Breast epithelium (tissue), 4 donors: ENCODE data around the gene KLK5. TPM values are rescaled to one million over a fixed set of nuclear protein-coding genes. Genes with fewer than 3 reads are reported as not detected.

Experiments used
- DNase-seq, 2 donors: peaks; one replicate each; pipeline ENCODE4 v3.0.0-alpha.2; 2019; ENCODE audit warnings: low spot score in 2 of 2
- H3K27ac ChIP-seq, 2 donors: fragments of 200-600 bp; sonication (generic) in 1 of 2; one replicate each; pipeline ENCODE4 v1.5.1; 2016 to 2019; ENCODE audit warnings: mild to moderate bottlenecking in 1 of 2
- H3K27me3 ChIP-seq, 2 donors: fragments of 200-600 bp; sonication (generic) in 1 of 2; one replicate each; pipeline versions ENCODE4 v1.5.1 to v1.6.0; 2017 to 2019; ENCODE audit warnings: control low read depth in 1 of 2, mild to moderate bottlenecking in 1 of 2
- H3K36me3 ChIP-seq: fragments of 200-600 bp; one replicate; pipeline ENCODE4 v1.5.1; 2019
- H3K4me1 ChIP-seq, 2 donors: fragments of 200-600 bp; sonication (generic); one replicate each; pipeline ENCODE4 v1.5.1; 2016 to 2019; ENCODE audit warnings: control low read depth in 1 of 2
- H3K4me3 ChIP-seq, 3 donors: fragments of 200-600 bp; sonication (generic); 1 replicate in 2 of 3; 2 replicates in 1 of 3; pipeline ENCODE4 v1.5.1; 2016 to 2019; ENCODE audit warnings: mild to moderate bottlenecking in 3 of 3, moderate library complexity in 2 of 3
- H3K9me3 ChIP-seq, 2 donors: fragments of 200-600 bp; sonication (generic) in 1 of 2; one replicate each; pipeline ENCODE4 v1.5.1; 2016 to 2019; ENCODE audit warnings: control low read depth in 1 of 2
- POLR2A ChIP-seq: fragments of 450-650 bp; IDR thresholded peaks from one replicate; pipeline ENCODE4 v1.6.1; 2016; ENCODE audit warnings: antibody characterized with exemption, mild to moderate bottlenecking, moderate library complexity
- POLR2AphosphoS5 ChIP-seq, 3 donors: sonication (generic); formaldehyde crosslinking; IDR thresholded peaks; one replicate each; pipeline ENCODE4 v1.6.1; 2017; ENCODE audit warnings: antibody characterized with exemption in 3 of 3
- intact Hi-C: fragments of 100-400 bp; cut with DNase I; formaldehyde crosslinking; loops from one replicate; pipeline ENCODE4 v1.15.1; 2023; ENCODE audit warnings: low total_unique reads
- total RNA-seq, 3 donors: library from RNA; depleted of rRNA; stranded (reverse); fragments of >200 nt; gene quantifications; one replicate each; pipeline ENCODE4 v1.1.0, GENCODE V29; 2016
- TF ChIP-seq, protein P1 (sequence below), 3 donors: fragments of 450-650 bp; IDR thresholded peaks; one replicate each; pipeline ENCODE4 v1.5.1; 2016 to 2017; ENCODE audit warnings: antibody characterized with exemption in 3 of 3, mild to moderate bottlenecking in 3 of 3, moderate library complexity in 3 of 3

Gene KLK5
- total RNA-seq, 3 donors from 2014 or later, result 16.1 to 182 TPM; not detected in 1

DNA sequence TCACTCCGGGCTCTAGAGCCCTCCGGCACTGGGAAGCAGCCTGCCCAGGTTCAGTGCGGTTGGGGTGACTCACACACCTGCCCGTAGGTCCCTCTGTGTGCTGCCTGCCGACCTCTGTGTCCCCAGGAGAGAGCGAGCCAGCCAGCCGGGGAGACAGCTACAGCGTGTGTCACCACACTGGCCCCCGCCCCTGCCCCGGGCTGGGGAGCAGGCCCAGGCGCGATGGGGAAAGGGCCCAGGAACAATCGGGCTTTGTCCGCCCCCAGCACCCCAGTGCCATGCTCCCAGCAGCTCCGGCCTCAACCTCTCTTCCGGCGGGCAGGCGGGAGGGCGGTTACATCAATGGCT is 16.5 kb upstream of the KLK5 start, which contains the start of gene KLK6:
KLK6 (minus strand) TSS at position 179 of the 348 bp plus-strand sequence. CDS start 1,487 bp downstream, outside the sequence.
- Histone ChIP-seq H3K9me3 (no peaks in the 10 kb centered on the region), H3K27ac (peak within 1 kb of the TSS; percentile 86 to 87), H3K4me3 (peak within 1 kb of the TSS in 2 of 3 donors; percentile 18 to 40), H3K36me3 (no peaks in the 10 kb centered on the region), H3K4me1 (peaks cover 0 to 3% of the 10 kb centered on the region in 2 donors), H3K27me3 (no peaks in the 10 kb centered on the region)
- intact Hi-C loops, result no loop called here
- DNase-seq, result peak; percentile 63 to 88
- TF ChIP-seq, protein P1, sequence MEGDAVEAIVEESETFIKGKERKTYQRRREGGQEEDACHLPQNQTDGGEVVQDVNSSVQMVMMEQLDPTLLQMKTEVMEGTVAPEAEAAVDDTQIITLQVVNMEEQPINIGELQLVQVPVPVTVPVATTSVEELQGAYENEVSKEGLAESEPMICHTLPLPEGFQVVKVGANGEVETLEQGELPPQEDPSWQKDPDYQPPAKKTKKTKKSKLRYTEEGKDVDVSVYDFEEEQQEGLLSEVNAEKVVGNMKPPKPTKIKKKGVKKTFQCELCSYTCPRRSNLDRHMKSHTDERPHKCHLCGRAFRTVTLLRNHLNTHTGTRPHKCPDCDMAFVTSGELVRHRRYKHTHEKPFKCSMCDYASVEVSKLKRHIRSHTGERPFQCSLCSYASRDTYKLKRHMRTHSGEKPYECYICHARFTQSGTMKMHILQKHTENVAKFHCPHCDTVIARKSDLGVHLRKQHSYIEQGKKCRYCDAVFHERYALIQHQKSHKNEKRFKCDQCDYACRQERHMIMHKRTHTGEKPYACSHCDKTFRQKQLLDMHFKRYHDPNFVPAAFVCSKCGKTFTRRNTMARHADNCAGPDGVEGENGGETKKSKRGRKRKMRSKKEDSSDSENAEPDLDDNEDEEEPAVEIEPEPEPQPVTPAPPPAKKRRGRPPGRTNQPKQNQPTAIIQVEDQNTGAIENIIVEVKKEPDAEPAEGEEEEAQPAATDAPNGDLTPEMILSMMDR (IDR thresholded peaks at IDR 0.05), result no peak
- TF ChIP-seq POLR2AphosphoS5 (IDR thresholded peaks at IDR 0.05), result peak in 2 of 3 donors; percentile 14 to 46
- TF ChIP-seq POLR2A, result no peak

DNA sequence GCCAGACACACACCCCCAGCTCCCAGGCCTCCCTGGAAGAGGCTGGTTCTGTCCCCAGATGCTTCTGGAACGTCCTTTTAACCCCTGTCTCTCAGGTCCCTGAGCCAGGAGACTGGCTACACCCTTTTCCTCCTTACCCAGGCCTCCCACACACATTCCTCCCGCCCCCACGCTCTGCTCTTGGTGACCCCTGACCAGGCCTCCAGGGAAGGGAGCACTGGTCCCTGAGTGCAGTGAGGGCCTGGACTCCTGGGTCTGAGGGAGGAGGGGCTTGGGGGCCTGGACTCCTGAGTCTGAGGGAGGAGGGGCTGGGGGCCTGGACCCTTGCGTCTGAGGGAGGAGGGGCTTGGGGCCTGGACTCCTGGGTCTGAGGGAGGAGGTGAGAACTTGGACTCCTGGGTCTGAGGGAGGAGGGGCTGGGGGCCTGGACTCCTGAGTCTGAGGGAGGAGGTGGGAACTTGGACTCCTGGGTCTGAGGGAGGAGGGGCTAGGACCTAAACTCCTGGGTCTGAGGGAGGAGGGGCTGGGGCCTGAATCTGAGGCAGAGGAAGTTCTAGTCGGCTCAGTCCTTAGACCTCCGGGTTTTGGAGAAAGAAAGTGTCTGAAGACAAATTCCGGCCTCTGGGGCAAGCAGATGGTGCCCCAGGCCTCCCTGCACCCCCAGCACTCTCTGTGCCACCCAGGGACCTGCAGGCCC is 16.0 kb upstream of the KLK5 start:
- H3K36me3 ChIP-seq, result no peaks in the 10 kb centered on the region
- no peaks in the 10 kb centered on the region for H3K9me3 ChIP-seq
- no peak for TF ChIP-seq POLR2AphosphoS5 (IDR thresholded peaks at IDR 0.05)
- TF ChIP-seq, protein P1 (IDR thresholded peaks at IDR 0.05), result no peak
- TF ChIP-seq POLR2A, result no peak
- intact Hi-C loops, result no loop called here
- peak overlapping the region; percentile 86 to 87 for H3K27ac ChIP-seq
- no peaks in the 10 kb centered on the region for H3K27me3 ChIP-seq
- peaks cover 0 to 3% of the 10 kb centered on the region in 2 donors for H3K4me1 ChIP-seq
- H3K4me3 ChIP-seq, result peak overlapping the region in 2 of 3 donors; percentile 18 to 40
- no peak for DNase-seq

DNA sequence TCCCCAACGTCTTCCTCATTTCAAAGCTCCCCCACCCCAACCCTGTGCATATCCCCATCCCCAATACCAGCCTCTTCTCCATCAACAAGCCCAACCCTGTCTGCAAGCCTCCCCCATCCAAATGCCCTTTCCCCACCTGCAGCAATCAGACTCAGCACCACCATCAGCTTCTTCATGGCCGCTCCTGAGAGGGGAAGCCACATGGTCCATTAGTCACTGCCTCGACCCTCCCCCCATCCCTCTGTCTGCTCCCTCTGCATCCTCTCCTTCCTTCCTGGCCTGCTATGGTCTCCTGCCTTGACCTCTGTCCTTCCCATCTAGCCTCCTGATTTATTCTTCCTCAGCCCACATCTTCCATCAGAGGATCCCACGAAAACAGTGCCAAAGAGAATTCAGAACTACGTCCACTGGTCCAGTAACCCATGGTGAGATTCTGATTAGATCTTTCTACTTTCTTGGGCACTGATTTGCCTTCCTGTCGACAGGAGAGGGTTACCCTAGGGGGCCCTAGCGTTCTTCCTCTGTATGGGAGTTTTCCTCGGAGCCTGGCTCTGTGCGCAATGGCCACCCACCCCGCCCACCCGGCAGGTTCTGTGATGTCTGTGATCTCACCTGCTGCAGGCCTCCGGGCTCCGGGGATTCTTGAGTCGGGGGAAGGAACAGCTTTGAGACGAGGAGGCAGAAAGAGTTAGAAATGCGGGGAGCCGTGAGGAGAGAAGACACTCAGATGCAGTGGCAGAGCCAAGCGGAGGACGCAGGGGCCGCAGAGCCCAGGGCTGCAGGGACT is 15.3 kb upstream of the KLK5 start:
- H3K27me3 ChIP-seq, result no peaks in the 10 kb centered on the region
- TF ChIP-seq POLR2A (no peak), POLR2AphosphoS5 (IDR thresholded peaks at IDR 0.05) (no peak)
- TF ChIP-seq, protein P1 (IDR thresholded peaks at IDR 0.05), result no peak
- no peak for DNase-seq

DNA sequence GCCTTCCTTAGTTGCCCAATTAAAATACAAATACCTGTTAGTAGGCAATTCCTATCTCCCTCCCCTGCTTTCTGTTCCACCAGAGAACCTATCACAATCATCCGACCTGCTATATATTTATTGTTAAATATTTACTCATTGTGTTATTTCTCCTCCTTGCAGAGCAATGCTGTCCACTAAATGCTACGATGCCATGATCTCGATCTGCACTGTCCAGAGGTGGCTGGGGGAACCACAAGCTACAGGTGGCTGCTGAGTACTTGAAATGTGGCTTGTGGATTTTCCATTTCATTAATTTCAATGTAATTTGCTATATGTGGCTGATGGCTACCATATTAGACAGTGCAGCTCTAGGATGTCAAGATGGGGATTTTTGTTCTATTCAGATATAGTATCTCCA is 11.4 kb upstream of the KLK5 start:
- Histone ChIP-seq H3K27ac (no peak overlapping the region), H3K27me3 (no peaks in the 10 kb centered on the region), H3K4me1 (peaks cover 0 to 3% of the 10 kb centered on the region in 2 donors), H3K4me3 (no peak overlapping the region), H3K9me3 (no peaks in the 10 kb centered on the region), H3K36me3 (no peaks in the 10 kb centered on the region)
- no peak for DNase-seq
- TF ChIP-seq, protein P1 (IDR thresholded peaks at IDR 0.05), result no peak
- TF ChIP-seq POLR2AphosphoS5 (IDR thresholded peaks at IDR 0.05) (no peak), POLR2A (no peak)
- intact Hi-C loops, result no loop called here

More for the DNA sequence above, 15.3 kb upstream of the KLK5 start:
- H3K27ac ChIP-seq, result peak overlapping the region; percentile 86 to 87
- intact Hi-C loops, result no loop called here
- no peaks in the 10 kb centered on the region for H3K9me3 ChIP-seq
- no peaks in the 10 kb centered on the region for H3K36me3 ChIP-seq
- peak overlapping the region in 2 of 3 donors; percentile 18 to 25 for H3K4me3 ChIP-seq
- peaks cover 0 to 3% of the 10 kb centered on the region in 2 donors for H3K4me1 ChIP-seq

DNA sequence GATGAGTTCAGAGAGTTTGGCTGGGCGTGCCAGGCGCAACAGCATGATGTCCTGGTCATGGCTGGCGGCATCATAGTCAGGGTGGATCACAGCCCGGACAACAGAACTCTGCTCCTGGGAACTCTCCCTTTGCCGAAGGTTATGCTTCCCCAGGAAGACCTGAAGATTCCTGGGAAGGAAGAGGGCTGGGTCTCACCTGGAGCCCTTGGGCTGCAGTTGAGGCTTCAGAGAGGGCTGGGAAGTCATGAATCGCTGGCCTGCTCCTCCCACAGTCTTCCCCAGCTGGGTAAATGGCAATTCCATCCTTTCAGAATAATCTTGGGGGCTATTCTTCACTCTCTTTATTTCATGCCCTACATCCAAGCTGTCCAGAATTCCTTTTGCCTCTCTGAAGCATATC is 10.5 kb upstream of the KLK5 start:
- H3K4me1 ChIP-seq, result peaks cover 0 to 3% of the 10 kb centered on the region in 2 donors
- no peaks in the 10 kb centered on the region for H3K27me3 ChIP-seq
- H3K4me3 ChIP-seq, result no peak overlapping the region
- H3K27ac ChIP-seq, result no peak overlapping the region
- no peaks in the 10 kb centered on the region for H3K36me3 ChIP-seq
- TF ChIP-seq, protein P1 (IDR thresholded peaks at IDR 0.05), result no peak
- no peak for TF ChIP-seq POLR2AphosphoS5 (IDR thresholded peaks at IDR 0.05)
- intact Hi-C loops, result no loop called here
- no peak for DNase-seq
- H3K9me3 ChIP-seq, result no peaks in the 10 kb centered on the region
